GM12878 (cell line): Measurements from ENCODE around the gene TGFBI. TPM values are rescaled to one million over a fixed set of nuclear protein-coding genes. Genes with fewer than 3 reads are reported as not detected.

Experiments
- ATAC-seq: fragments of 200-7000 bp; cut with Tn5 transposase; 3 replicates; pipeline ENCODE4 v1.9.1; 2020; ENCODE audit warnings: mild to moderate bottlenecking, moderate library complexity
- BruUV-seq: library from RNA; stranded (reverse); fragments of 400-500 nt; replicated peaks from 2 replicates; lab custom pipeline; 2021; lab: Mats Ljungman, UMichigan
- CTCF ChIA-PET: fragments of 300-600 bp; sonication (Branson Sonifier 250); formaldehyde crosslinking; extraction: SDS; loops from one replicate; lab custom pipeline; 2021; ENCODE audit warnings: inconsistent platforms; lab: Yijun Ruan, JAX
- POLR2A ChIA-PET: fragments of 350-600 bp; formaldehyde crosslinking; extraction: SDS; loops from one replicate; lab custom pipeline; 2021; ENCODE audit warnings: inconsistent platforms; lab: Charles Lee
- RAD21 ChIA-PET: fragments of 300-600 bp; sonication (Branson Sonifier 250); formaldehyde crosslinking; loops from one replicate; lab custom pipeline; 2023; ENCODE audit warnings: antibody characterized with exemption; ENCODE audit not compliant: unreplicated experiment; lab: Charles Lee
- SMC1A ChIA-PET: fragments of 300-600 bp; sonication (Branson Sonifier 250); formaldehyde crosslinking; loops from one replicate; lab custom pipeline; 2023; ENCODE audit not compliant: unreplicated experiment, uncharacterized antibody; lab: Charles Lee
- DNase-seq: peaks from one replicate; pipeline ENCODE4 v3.0.0-alpha.2; 2011; ENCODE audit warnings: low read depth, low spot score
- FAIRE-seq: peaks from 3 replicates; lab custom pipeline; 2011; peaks lifted over from hg19 to GRCh38; lab: Jason Lieb, UNC
- H2AFZ ChIP-seq: 2 replicates; pipeline ENCODE4 v1.6.0; 2011; ENCODE audit warnings: low read depth, low read length, control low read depth; ENCODE audit not compliant: control insufficient read depth
- H3K27ac ChIP-seq: 2 replicates; pipeline ENCODE4 v1.5.1; 2011; ENCODE audit warnings: control low read depth; ENCODE audit not compliant: control insufficient read depth, insufficient read depth
- H3K27me3 ChIP-seq, 2 experiments: replicated peaks in 1 of 2; 2 replicates each; pipeline versions ENCODE4 v1.6.0 to v1.6.1; 2011; ENCODE audit warnings: low read length in 1 of 2; ENCODE audit not compliant: control insufficient read depth in 2 of 2, insufficient read depth in 2 of 2
- H3K36me3 ChIP-seq, 2 experiments: 2 replicates each; pipeline ENCODE4 v1.5.1; 2011; ENCODE audit warnings: low read length in 1 of 2; ENCODE audit not compliant: control insufficient read depth in 2 of 2, insufficient read depth in 2 of 2
- H3K4me1 ChIP-seq: 2 replicates; pipeline ENCODE4 v1.6.1; 2011; ENCODE audit warnings: mild to moderate bottlenecking, low read length, moderate library complexity, mixed read lengths; ENCODE audit not compliant: control insufficient read depth, insufficient read depth
- H3K4me2 ChIP-seq: 2 replicates; pipeline ENCODE4 v1.6.0; 2011; ENCODE audit warnings: control low read depth; ENCODE audit not compliant: control insufficient read depth, insufficient read depth
- H3K4me3 ChIP-seq: fragments of 200-600 bp; sonication (generic); 2 replicates; pipeline ENCODE4 v1.5.1; 2016
- H3K79me2 ChIP-seq: 2 replicates; pipeline ENCODE4 v1.6.0; 2011; ENCODE audit warnings: low read length; ENCODE audit not compliant: control insufficient read depth, insufficient read depth
- H3K9ac ChIP-seq: 2 replicates; pipeline ENCODE4 v1.8.0; 2011; ENCODE audit warnings: low read length, control low read depth, mixed read lengths; ENCODE audit not compliant: control insufficient read depth, insufficient read depth
- H3K9me3 ChIP-seq: replicated peaks from 3 replicates; pipeline ENCODE4 v1.5.1; 2011; ENCODE audit warnings: mild to moderate bottlenecking, low read length; ENCODE audit not compliant: control insufficient read depth, insufficient read depth
- H4K20me1 ChIP-seq: 2 replicates; pipeline ENCODE4 v1.6.0; 2011; ENCODE audit not compliant: control insufficient read depth, insufficient read depth
- BMI1 ChIP-seq: fragments of 450-650 bp; IDR thresholded peaks from 2 replicates; pipeline ENCODE4 v1.6.1; 2016; ENCODE audit warnings: mild to moderate bottlenecking, moderate library complexity, borderline replicate concordance
- CBFB ChIP-seq: IDR thresholded peaks from 2 replicates; pipeline ENCODE4 v1.6.1; 2016; ENCODE audit warnings: antibody characterized with exemption, low read depth
- CREM ChIP-seq: IDR thresholded peaks from 2 replicates; pipeline ENCODE4 v1.6.1; 2014; ENCODE audit warnings: antibody characterized with exemption, low read depth
- ESRRA ChIP-seq: IDR thresholded peaks from 2 replicates; pipeline ENCODE4 v1.6.1; 2012; ENCODE audit warnings: mild to moderate bottlenecking, low read length, improper control_type of control experiment
- GABPA ChIP-seq: IDR thresholded peaks from 2 replicates; pipeline ENCODE4 v1.6.1; 2014; ENCODE audit warnings: antibody characterized with exemption, low read depth, mild to moderate bottlenecking, inconsistent platforms
- MAX ChIP-seq: IDR thresholded peaks from 2 replicates; pipeline ENCODE4 v1.6.1; 2012; ENCODE audit warnings: low read depth, low read length, improper control_type of control experiment
- MTA3 ChIP-seq: IDR thresholded peaks from 2 replicates; pipeline ENCODE4 v1.6.1; 2012; ENCODE audit warnings: low read length, inconsistent platforms, borderline replicate concordance
- NBN ChIP-seq: fragments of 450-650 bp; IDR thresholded peaks from 2 replicates; pipeline ENCODE4 v1.6.1; 2016
- PAX5 ChIP-seq: IDR thresholded peaks from 2 replicates; pipeline ENCODE4 v1.6.1; 2011; ENCODE audit warnings: low read depth, low read length, borderline replicate concordance
- RBBP5 ChIP-seq: fragments of 200-600 bp; sonication (generic); conservative IDR thresholded peaks from 2 replicates; pipeline ENCODE4 v1.6.1; 2016
- RFX5 ChIP-seq: IDR thresholded peaks from 2 replicates; pipeline ENCODE4 v1.6.1; 2011; ENCODE audit warnings: low read depth, low read length, improper control_type of control experiment
- SMAD5 ChIP-seq: IDR thresholded peaks from 2 replicates; pipeline ENCODE4 v1.6.1; 2016; ENCODE audit warnings: antibody characterized with exemption, low read depth
- SREBF2 ChIP-seq: IDR thresholded peaks from 2 replicates; pipeline ENCODE4 v1.6.1; 2012; ENCODE audit warnings: mild to moderate bottlenecking, low read length
- STAT3 ChIP-seq: IDR thresholded peaks from 2 replicates; pipeline ENCODE4 v1.6.1; 2011; ENCODE audit warnings: low read depth, low read length, improper control_type of control experiment
- YY1 ChIP-seq: IDR thresholded peaks from 2 replicates; pipeline ENCODE4 v1.6.1; 2011; ENCODE audit warnings: low read depth, mild to moderate bottlenecking, low read length
- ZNF622 ChIP-seq: fragments of 450-650 bp; IDR thresholded peaks from 2 replicates; pipeline ENCODE4 v1.6.1; 2017; ENCODE audit warnings: mild to moderate bottlenecking, inconsistent platforms
- ZSCAN29 ChIP-seq: fragments of 450-650 bp; IDR thresholded peaks from 2 replicates; pipeline ENCODE4 v1.6.1; 2017; ENCODE audit warnings: mild to moderate bottlenecking, moderate library complexity
- WGBS: methylation state at CpG from one replicate; pipeline ENCODE4 v1.1.6; 2016; ENCODE audit warnings: low lambda C conversion rate; ENCODE audit not compliant: insufficient replicate concordance, insufficient coverage; ENCODE audit errors: missing lambda C conversion rate; 5-methylcytosine and 5-hydroxymethylcytosine counted together
- in situ Hi-C: fragments of 300-500 bp; cut with MboI; formaldehyde crosslinking; loops from 9 replicates; pipeline ENCODE4 v1.14.3; 2018; ENCODE audit warnings: mixed read lengths
- intact Hi-C: fragments of 100-400 bp; cut with micrococcal nuclease; formaldehyde crosslinking; loops from one replicate; pipeline ENCODE4 v1.14.2; 2022; ENCODE audit not compliant: unreplicated experiment
- polyA plus RNA-seq, 11 experiments: library from polyadenylated mRNA; depleted of rRNA in 4 of 11; unstranded in 6 of 11; stranded (reverse) in 5 of 11; fragments of >200 nt; fragmentation: Nextera tagmentation in 4 of 11; fragmentation: Illumina TruSeq in 1 of 11; extraction: Ambion mirVana in 4 of 11; extraction: Trizol in 1 of 11; gene quantifications; 1 replicate in 1 of 11; 2 replicates in 10 of 11; pipeline versions ENCODE4 v1.2.1 to v1.2.3, GENCODE V29; 2011 to 2016; ENCODE audit warnings: inconsistent platforms in 2 of 11, missing spikeins in 2 of 11, low read depth in 1 of 11
- total RNA-seq, 4 experiments: library from RNA; depleted of rRNA in 3 of 4; stranded (reverse); fragments of >200 nt in 3 of 4; fragmentation: Illumina TruSeq in 1 of 4; extraction: Trizol in 1 of 4; gene quantifications; 2 replicates each; pipeline versions ENCODE4 v1.2.1 to v1.2.3, GENCODE V29; 2013 to 2021
- TF ChIP-seq, protein P1 (sequence below): fragments of 450-650 bp; IDR thresholded peaks from 2 replicates; pipeline ENCODE4 v1.6.1; 2018; ENCODE audit warnings: mild to moderate bottlenecking, low read depth, moderate library complexity; ENCODE audit not compliant: partially characterized antibody
- TF ChIP-seq, protein P2 (sequence below): fragments of 450-650 bp; IDR thresholded peaks from 2 replicates; pipeline ENCODE4 v1.6.1; 2016; ENCODE audit warnings: mild to moderate bottlenecking, moderate library complexity, borderline replicate concordance

Gene TGFBI
- total and polyA plus RNA-seq, 10 of the 15 experiments (the other 5 are each of a cell fraction or from before 2014, with no cell fraction given): 0.12 to 1.8 (median 0.19) TPM

GRCh38 chr5:136015966-136016650 lies 12.7 kb upstream of the TGFBI start (continued):
- no peak for TF ChIP-seq RBBP5
- TF ChIP-seq MAX: no peak
- TF ChIP-seq ESRRA: no peak
- no peak for TF ChIP-seq CBFB
- TF ChIP-seq GABPA: no peak
- no peak for TF ChIP-seq MTA3
- TF ChIP-seq BMI1: no peak
- TF ChIP-seq SMAD5: no peak

GRCh38 chr5:136016945-136017530 lies 11.8 kb upstream of the TGFBI start:
- no peak for FAIRE-seq
- ChIA-PET CTCF (no interaction called here), RAD21 (no interaction called here), SMC1A (no interaction called here), POLR2A (no interaction called here)
- Histone ChIP-seq H3K9me3 (no peaks in the 10 kb centered on the region), H3K4me2 (no peak overlapping the region), H3K79me2 (no peaks in the 10 kb centered on the region), H4K20me1 (no peaks in the 10 kb centered on the region; the same call in 1 of the 2 replicates), H3K36me3 (no peaks in the 10 kb centered on the region), H3K4me1 (no peaks in the 10 kb centered on the region), H3K9ac (no peak overlapping the region), H2AFZ (no peak overlapping the region), H3K4me3 (no peak overlapping the region), H3K27me3 (peaks cover 0 to 2% of the 10 kb centered on the region in 2 experiments; a peak in 2 of 4 replicates), H3K27ac (no peak overlapping the region)
- ATAC-seq: no peak
- intact Hi-C loops: no loop called here
- WGBS: 40% methylated on average over 2 of the region's 2 CpGs
- DNase-seq: no peak
- in situ Hi-C loops: no loop called here
- BruUV-seq: no TSS peak
- no peak for TF ChIP-seq YY1
- no peak for TF ChIP-seq STAT3
- TF ChIP-seq PAX5: no peak
- no peak for TF ChIP-seq ZSCAN29
- TF ChIP-seq, protein P1, sequence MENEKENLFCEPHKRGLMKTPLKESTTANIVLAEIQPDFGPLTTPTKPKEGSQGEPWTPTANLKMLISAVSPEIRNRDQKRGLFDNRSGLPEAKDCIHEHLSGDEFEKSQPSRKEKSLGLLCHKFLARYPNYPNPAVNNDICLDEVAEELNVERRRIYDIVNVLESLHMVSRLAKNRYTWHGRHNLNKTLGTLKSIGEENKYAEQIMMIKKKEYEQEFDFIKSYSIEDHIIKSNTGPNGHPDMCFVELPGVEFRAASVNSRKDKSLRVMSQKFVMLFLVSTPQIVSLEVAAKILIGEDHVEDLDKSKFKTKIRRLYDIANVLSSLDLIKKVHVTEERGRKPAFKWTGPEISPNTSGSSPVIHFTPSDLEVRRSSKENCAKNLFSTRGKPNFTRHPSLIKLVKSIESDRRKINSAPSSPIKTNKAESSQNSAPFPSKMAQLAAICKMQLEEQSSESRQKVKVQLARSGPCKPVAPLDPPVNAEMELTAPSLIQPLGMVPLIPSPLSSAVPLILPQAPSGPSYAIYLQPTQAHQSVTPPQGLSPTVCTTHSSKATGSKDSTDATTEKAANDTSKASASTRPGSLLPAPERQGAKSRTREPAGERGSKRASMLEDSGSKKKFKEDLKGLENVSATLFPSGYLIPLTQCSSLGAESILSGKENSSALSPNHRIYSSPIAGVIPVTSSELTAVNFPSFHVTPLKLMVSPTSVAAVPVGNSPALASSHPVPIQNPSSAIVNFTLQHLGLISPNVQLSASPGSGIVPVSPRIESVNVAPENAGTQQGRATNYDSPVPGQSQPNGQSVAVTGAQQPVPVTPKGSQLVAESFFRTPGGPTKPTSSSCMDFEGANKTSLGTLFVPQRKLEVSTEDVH: no peak
- TF ChIP-seq, protein P2, sequence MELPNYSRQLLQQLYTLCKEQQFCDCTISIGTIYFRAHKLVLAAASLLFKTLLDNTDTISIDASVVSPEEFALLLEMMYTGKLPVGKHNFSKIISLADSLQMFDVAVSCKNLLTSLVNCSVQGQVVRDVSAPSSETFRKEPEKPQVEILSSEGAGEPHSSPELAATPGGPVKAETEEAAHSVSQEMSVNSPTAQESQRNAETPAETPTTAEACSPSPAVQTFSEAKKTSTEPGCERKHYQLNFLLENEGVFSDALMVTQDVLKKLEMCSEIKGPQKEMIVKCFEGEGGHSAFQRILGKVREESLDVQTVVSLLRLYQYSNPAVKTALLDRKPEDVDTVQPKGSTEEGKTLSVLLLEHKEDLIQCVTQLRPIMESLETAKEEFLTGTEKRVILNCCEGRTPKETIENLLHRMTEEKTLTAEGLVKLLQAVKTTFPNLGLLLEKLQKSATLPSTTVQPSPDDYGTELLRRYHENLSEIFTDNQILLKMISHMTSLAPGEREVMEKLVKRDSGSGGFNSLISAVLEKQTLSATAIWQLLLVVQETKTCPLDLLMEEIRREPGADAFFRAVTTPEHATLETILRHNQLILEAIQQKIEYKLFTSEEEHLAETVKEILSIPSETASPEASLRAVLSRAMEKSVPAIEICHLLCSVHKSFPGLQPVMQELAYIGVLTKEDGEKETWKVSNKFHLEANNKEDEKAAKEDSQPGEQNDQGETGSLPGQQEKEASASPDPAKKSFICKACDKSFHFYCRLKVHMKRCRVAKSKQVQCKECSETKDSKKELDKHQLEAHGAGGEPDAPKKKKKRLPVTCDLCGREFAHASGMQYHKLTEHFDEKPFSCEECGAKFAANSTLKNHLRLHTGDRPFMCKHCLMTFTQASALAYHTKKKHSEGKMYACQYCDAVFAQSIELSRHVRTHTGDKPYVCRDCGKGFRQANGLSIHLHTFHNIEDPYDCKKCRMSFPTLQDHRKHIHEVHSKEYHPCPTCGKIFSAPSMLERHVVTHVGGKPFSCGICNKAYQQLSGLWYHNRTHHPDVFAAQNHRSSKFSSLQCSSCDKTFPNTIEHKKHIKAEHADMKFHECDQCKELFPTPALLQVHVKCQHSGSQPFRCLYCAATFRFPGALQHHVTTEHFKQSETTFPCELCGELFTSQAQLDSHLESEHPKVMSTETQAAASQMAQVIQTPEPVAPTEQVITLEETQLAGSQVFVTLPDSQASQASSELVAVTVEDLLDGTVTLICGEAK: no peak
- no peak for TF ChIP-seq SREBF2
- TF ChIP-seq CREM: no peak
- TF ChIP-seq NBN: no peak
- TF ChIP-seq ZNF622: no peak
- TF ChIP-seq RFX5: no peak
